Keratinocyte (primary cell): Measurements from ENCODE around the gene SLIT3. TPM values are rescaled to one million over a fixed set of nuclear protein-coding genes. Genes with fewer than 3 reads are reported as not detected.

Experiments used
- DNase-seq: peaks from one replicate; pipeline ENCODE4 v3.0.0-alpha.2; 2011; ENCODE audit warnings: low read depth, missing footprints, low spot score
- FAIRE-seq: peaks from 2 replicates; lab custom pipeline; 2011; peaks lifted over from hg19 to GRCh38; lab: Jason Lieb, UNC
- H2AFZ ChIP-seq: 2 replicates; pipeline ENCODE4 v1.6.0; 2012; ENCODE audit warnings: low read length, control low read depth, inconsistent platforms; ENCODE audit not compliant: control insufficient read depth
- H3K27ac ChIP-seq: 2 replicates; pipeline ENCODE4 v1.5.1; 2011; ENCODE audit warnings: low read length; ENCODE audit not compliant: control insufficient read depth, insufficient read depth
- H3K27me3 ChIP-seq: 3 replicates; pipeline ENCODE4 v1.6.0; 2011; ENCODE audit warnings: low read length; ENCODE audit not compliant: control insufficient read depth, insufficient read depth; ENCODE audit errors: extremely low read depth
- H3K36me3 ChIP-seq, 2 experiments: 2 replicates in 1 of 2; 3 replicates in 1 of 2; pipeline ENCODE4 v1.5.1; 2011; ENCODE audit warnings: low read length in 2 of 2, mild to moderate bottlenecking in 1 of 2; ENCODE audit not compliant: control insufficient read depth in 2 of 2, insufficient read depth in 2 of 2; ENCODE audit errors: extremely low read depth in 1 of 2
- H3K4me1 ChIP-seq: 3 replicates; pipeline ENCODE4 v1.5.1; 2011; ENCODE audit warnings: low read length; ENCODE audit not compliant: control insufficient read depth, insufficient read depth; ENCODE audit errors: extremely low read depth
- H3K4me2 ChIP-seq: 3 replicates; pipeline ENCODE4 v1.6.0; 2011; ENCODE audit warnings: low read depth, low read length; ENCODE audit not compliant: control insufficient read depth, insufficient read depth; ENCODE audit errors: extremely low read depth
- H3K4me3 ChIP-seq, 3 experiments: fragments of 200-600 bp in 1 of 3; sonication (generic) in 1 of 3; 2 replicates in 2 of 3; 3 replicates in 1 of 3; pipeline ENCODE4 v1.5.1; 2011 to 2016; ENCODE audit warnings: low read length in 3 of 3, mild to moderate bottlenecking in 3 of 3, control low read depth in 2 of 3, inconsistent platforms in 1 of 3, low read depth in 1 of 3, mixed read lengths in 1 of 3, mixed run types in 1 of 3, moderate library complexity in 1 of 3; ENCODE audit not compliant: control insufficient read depth in 2 of 3, insufficient read depth in 2 of 3; ENCODE audit errors: extremely low read depth in 1 of 3
- H3K79me2 ChIP-seq: 2 replicates; pipeline ENCODE4 v1.6.0; 2012; ENCODE audit warnings: low read length; ENCODE audit not compliant: control insufficient read depth, insufficient read depth
- H3K9ac ChIP-seq: 3 replicates; pipeline ENCODE4 v1.6.0; 2011; ENCODE audit warnings: low read length; ENCODE audit not compliant: control insufficient read depth, insufficient read depth; ENCODE audit errors: extremely low read depth
- H3K9me1 ChIP-seq: 3 replicates; pipeline ENCODE4 v1.6.0; 2011; ENCODE audit warnings: low read length; ENCODE audit not compliant: control insufficient read depth, insufficient read depth; ENCODE audit errors: extremely low read depth
- H3K9me3 ChIP-seq: 2 replicates; pipeline ENCODE4 v1.5.1; 2012; ENCODE audit warnings: low read depth, low read length; ENCODE audit not compliant: control insufficient read depth
- H4K20me1 ChIP-seq: 3 replicates; pipeline ENCODE4 v1.6.0; 2011; ENCODE audit warnings: low read length; ENCODE audit not compliant: control insufficient read depth, insufficient read depth; ENCODE audit errors: extremely low read depth
- EZH2 ChIP-seq: IDR thresholded peaks from one replicate; pipeline ENCODE4 v1.6.1; 2012; ENCODE audit warnings: inconsistent platforms, mild to moderate bottlenecking, low read length, moderate library complexity
- dilution Hi-C: fragments of 300-500 bp; cut with MboI; formaldehyde crosslinking; loops from one replicate; pipeline ENCODE4 v1.7.0; 2020; ENCODE audit warnings: low sequenced_read_pairs; ENCODE audit not compliant: extremely low pct_ligation_motif_present
- polyA plus RNA-seq, 5 experiments: library from polyadenylated mRNA; depleted of rRNA in 3 of 5; stranded (reverse) in 3 of 5; stranded (forward) in 1 of 5; unstranded in 1 of 5; fragments of >200 nt; gene quantifications; 1 replicate in 1 of 5; 2 replicates in 3 of 5; 3 replicates in 1 of 5; pipeline versions ENCODE4 v1.2.1 to v1.2.3, GENCODE V29; 2011 to 2012; ENCODE audit warnings: missing spikeins in 2 of 5, low read depth in 1 of 5, low replicate concordance in 1 of 5
- TF ChIP-seq, protein P1 (sequence below), 3 experiments: IDR thresholded peaks in 1 of 3; conservative IDR thresholded peaks in 1 of 3; optimal IDR thresholded peaks in 1 of 3; 2 replicates in 2 of 3; 3 replicates in 1 of 3; pipeline versions ENCODE3 to v1.5.1; 2011; ENCODE audit warnings: low read length in 3 of 3, mild to moderate bottlenecking in 3 of 3, moderate library complexity in 2 of 3, control low read depth in 1 of 3, inconsistent platforms in 1 of 3; ENCODE audit not compliant: insufficient read depth in 2 of 3; ENCODE audit errors: extremely low read depth in 1 of 3

SLIT3 gene
- polyA plus RNA-seq, 1 donor (not counting 4 experiments of a cell fraction or from before 2014, with no cell fraction given), result 2.4 TPM

DNA sequence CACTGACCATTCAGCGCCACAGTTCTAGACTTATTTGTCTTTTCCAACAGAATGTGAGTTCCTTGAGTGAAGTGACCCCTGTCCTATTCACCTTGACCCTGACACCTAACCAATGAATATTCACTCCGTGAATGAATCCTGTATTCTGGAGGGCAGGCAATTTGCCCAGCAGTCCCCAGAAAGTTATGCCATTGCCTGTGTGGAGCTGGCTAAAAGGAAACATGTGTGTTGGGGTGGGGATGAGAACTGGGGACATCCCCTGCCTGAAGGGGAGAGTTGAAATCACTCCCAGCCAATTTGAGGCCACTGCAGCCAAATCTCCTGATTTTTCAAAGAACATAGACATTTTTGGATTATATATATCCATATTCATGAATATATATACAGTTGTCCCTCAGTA is 199.0 kb downstream of the SLIT3 start:
- Histone ChIP-seq H3K27ac (no peak overlapping the region), H3K27me3 (no peaks in the 10 kb centered on the region), H3K9me3 (no peaks in the 10 kb centered on the region), H3K4me1 (peaks cover 4% of the 10 kb centered on the region), H3K79me2 (no peaks in the 10 kb centered on the region), H3K9ac (no peak overlapping the region), H3K4me2 (no peak overlapping the region), H2AFZ (no peak overlapping the region), H3K9me1 (no peaks in the 10 kb centered on the region), H3K4me3 (no peak overlapping the region), H3K36me3 (no peaks in the 10 kb centered on the region), H4K20me1 (no peaks in the 10 kb centered on the region)
- dilution Hi-C loops, result no loop called here
- DNase-seq (no peak), FAIRE-seq (no peak)
- no peak for TF ChIP-seq EZH2
- TF ChIP-seq, protein P1, sequence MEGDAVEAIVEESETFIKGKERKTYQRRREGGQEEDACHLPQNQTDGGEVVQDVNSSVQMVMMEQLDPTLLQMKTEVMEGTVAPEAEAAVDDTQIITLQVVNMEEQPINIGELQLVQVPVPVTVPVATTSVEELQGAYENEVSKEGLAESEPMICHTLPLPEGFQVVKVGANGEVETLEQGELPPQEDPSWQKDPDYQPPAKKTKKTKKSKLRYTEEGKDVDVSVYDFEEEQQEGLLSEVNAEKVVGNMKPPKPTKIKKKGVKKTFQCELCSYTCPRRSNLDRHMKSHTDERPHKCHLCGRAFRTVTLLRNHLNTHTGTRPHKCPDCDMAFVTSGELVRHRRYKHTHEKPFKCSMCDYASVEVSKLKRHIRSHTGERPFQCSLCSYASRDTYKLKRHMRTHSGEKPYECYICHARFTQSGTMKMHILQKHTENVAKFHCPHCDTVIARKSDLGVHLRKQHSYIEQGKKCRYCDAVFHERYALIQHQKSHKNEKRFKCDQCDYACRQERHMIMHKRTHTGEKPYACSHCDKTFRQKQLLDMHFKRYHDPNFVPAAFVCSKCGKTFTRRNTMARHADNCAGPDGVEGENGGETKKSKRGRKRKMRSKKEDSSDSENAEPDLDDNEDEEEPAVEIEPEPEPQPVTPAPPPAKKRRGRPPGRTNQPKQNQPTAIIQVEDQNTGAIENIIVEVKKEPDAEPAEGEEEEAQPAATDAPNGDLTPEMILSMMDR (optimal IDR thresholded peaks at IDR 0.05 in 1 of 3, IDR thresholded peaks at IDR 0.05 in 1 of 3, conservative IDR thresholded peaks at IDR 0.05 in 1 of 3; ENCODE audit: extremely low read depth in 1 of 3, insufficient read depth in 2 of 3, low read length in 3 of 3), result no peak

- Histone ChIP-seq H3K9me1 (no peaks in the 10 kb centered on the region), H3K36me3 (no peaks in the 10 kb centered on the region), H3K9ac (no peak overlapping the region), H2AFZ (no peak overlapping the region), H3K79me2 (no peaks in the 10 kb centered on the region), H3K4me3 (no peak overlapping the region), H3K27me3 (no peaks in the 10 kb centered on the region), H3K4me1 (peaks cover 4% of the 10 kb centered on the region), H4K20me1 (no peaks in the 10 kb centered on the region), H3K27ac (no peak overlapping the region), H3K4me2 (no peak overlapping the region), H3K9me3 (no peaks in the 10 kb centered on the region)
- dilution Hi-C loops, result no loop called here
- DNase-seq (peak; percentile 11), FAIRE-seq (peak; percentile 92)
- TF ChIP-seq, protein P1 (optimal IDR thresholded peaks at IDR 0.05 in 1 of 3, IDR thresholded peaks at IDR 0.05 in 1 of 3, conservative IDR thresholded peaks at IDR 0.05 in 1 of 3; ENCODE audit: extremely low read depth in 1 of 3, insufficient read depth in 2 of 3, low read length in 3 of 3), result no peak
- TF ChIP-seq EZH2, result no peak
These were observed 200.2 kb downstream of the SLIT3 start for GRCh38 chr5:169100735-169101075.
